ENCODE data around the gene HIVEP1.

Gene HIVEP1

GRCh38 chr6:12158686-12159415, 146.7 kb downstream of the HIVEP1 start:
- TF ChIP-seq CSDC2 (CRISPR knock-in tag; IDR thresholded peaks at IDR 0.05) (no peak), POU6F1 (CRISPR knock-in tag; IDR thresholded peaks at IDR 0.05; ENCODE audit: borderline replicate concordance, low read depth) (no peak), TCF4 (CRISPR knock-in tag; IDR thresholded peaks at IDR 0.05; ENCODE audit: borderline replicate concordance) (no peak), SNAI2 (CRISPR knock-in tag; IDR thresholded peaks at IDR 0.05) (no peak), TOX (CRISPR knock-in tag; IDR thresholded peaks at IDR 0.05; ENCODE audit: borderline replicate concordance) (no peak), CREB5 (CRISPR knock-in tag; IDR thresholded peaks at IDR 0.05; ENCODE audit: low read depth) (no peak), ZNF8 (CRISPR knock-in tag; IDR thresholded peaks at IDR 0.05) (no peak), ZNF565 (CRISPR knock-in tag; conservative IDR thresholded peaks at IDR 0.05; ENCODE audit: low read depth) (no peak), ZFP30 (CRISPR knock-in tag; IDR thresholded peaks at IDR 0.05) (no peak), ZNF70 (CRISPR knock-in tag; IDR thresholded peaks at IDR 0.05) (no peak), ISL1 (CRISPR knock-in tag; IDR thresholded peaks at IDR 0.05) (no peak), PPARA (CRISPR knock-in tag; IDR thresholded peaks at IDR 0.05; ENCODE audit: borderline replicate concordance) (no peak)
- TF ChIP-seq, protein P1, sequence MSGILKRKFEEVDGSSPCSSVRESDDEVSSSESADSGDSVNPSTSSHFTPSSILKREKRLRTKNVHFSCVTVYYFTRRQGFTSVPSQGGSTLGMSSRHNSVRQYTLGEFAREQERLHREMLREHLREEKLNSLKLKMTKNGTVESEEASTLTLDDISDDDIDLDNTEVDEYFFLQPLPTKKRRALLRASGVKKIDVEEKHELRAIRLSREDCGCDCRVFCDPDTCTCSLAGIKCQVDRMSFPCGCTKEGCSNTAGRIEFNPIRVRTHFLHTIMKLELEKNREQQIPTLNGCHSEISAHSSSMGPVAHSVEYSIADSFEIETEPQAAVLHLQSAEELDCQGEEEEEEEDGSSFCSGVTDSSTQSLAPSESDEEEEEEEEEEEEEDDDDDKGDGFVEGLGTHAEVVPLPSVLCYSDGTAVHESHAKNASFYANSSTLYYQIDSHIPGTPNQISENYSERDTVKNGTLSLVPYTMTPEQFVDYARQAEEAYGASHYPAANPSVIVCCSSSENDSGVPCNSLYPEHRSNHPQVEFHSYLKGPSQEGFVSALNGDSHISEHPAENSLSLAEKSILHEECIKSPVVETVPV (CRISPR knock-in tag; IDR thresholded peaks at IDR 0.05): no peak
- ATAC-seq: no peak

- TF ChIP-seq PPARA (CRISPR knock-in tag; IDR thresholded peaks at IDR 0.05; ENCODE audit: borderline replicate concordance): no peak
- no peak for TF ChIP-seq CREB5 (CRISPR knock-in tag; IDR thresholded peaks at IDR 0.05; ENCODE audit: low read depth)
- TF ChIP-seq ESRRG (CRISPR knock-in tag; IDR thresholded peaks at IDR 0.05): no peak
- TF ChIP-seq POU6F1 (CRISPR knock-in tag; IDR thresholded peaks at IDR 0.05; ENCODE audit: borderline replicate concordance, low read depth): no peak
- TF ChIP-seq ZFP30 (CRISPR knock-in tag; IDR thresholded peaks at IDR 0.05): no peak
- no peak for TF ChIP-seq ZNF565 (CRISPR knock-in tag; conservative IDR thresholded peaks at IDR 0.05; ENCODE audit: low read depth)
- ATAC-seq: 0 out of 3 replicates have a peak, but pooled peaks have one; percentile 22
These were observed 148.2 kb downstream of the HIVEP1 start for GRCh38 chr6:12160326-12160725.

- ATAC-seq: no peak
- TF ChIP-seq ZNF70 (CRISPR knock-in tag; IDR thresholded peaks at IDR 0.05): no peak
- no peak for TF ChIP-seq ZNF8 (CRISPR knock-in tag; IDR thresholded peaks at IDR 0.05)
- TF ChIP-seq, protein P2, sequence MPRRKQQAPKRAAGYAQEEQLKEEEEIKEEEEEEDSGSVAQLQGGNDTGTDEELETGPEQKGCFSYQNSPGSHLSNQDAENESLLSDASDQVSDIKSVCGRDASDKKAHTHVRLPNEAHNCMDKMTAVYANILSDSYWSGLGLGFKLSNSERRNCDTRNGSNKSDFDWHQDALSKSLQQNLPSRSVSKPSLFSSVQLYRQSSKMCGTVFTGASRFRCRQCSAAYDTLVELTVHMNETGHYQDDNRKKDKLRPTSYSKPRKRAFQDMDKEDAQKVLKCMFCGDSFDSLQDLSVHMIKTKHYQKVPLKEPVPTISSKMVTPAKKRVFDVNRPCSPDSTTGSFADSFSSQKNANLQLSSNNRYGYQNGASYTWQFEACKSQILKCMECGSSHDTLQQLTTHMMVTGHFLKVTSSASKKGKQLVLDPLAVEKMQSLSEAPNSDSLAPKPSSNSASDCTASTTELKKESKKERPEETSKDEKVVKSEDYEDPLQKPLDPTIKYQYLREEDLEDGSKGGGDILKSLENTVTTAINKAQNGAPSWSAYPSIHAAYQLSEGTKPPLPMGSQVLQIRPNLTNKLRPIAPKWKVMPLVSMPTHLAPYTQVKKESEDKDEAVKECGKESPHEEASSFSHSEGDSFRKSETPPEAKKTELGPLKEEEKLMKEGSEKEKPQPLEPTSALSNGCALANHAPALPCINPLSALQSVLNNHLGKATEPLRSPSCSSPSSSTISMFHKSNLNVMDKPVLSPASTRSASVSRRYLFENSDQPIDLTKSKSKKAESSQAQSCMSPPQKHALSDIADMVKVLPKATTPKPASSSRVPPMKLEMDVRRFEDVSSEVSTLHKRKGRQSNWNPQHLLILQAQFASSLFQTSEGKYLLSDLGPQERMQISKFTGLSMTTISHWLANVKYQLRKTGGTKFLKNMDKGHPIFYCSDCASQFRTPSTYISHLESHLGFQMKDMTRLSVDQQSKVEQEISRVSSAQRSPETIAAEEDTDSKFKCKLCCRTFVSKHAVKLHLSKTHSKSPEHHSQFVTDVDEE (CRISPR knock-in tag; IDR thresholded peaks at IDR 0.05): no peak
- no peak for TF ChIP-seq TCF4 (CRISPR knock-in tag; IDR thresholded peaks at IDR 0.05; ENCODE audit: borderline replicate concordance)
- TF ChIP-seq ZNF565 (CRISPR knock-in tag; conservative IDR thresholded peaks at IDR 0.05; ENCODE audit: low read depth): no peak
- TF ChIP-seq ZFP3 (CRISPR knock-in tag; IDR thresholded peaks at IDR 0.05): no peak
- TF ChIP-seq PPARA (CRISPR knock-in tag; IDR thresholded peaks at IDR 0.05; ENCODE audit: borderline replicate concordance): no peak
- no peak for TF ChIP-seq BACH2 (CRISPR knock-in tag; IDR thresholded peaks at IDR 0.05; ENCODE audit: borderline replicate concordance)
These were observed 150.1 kb downstream of the HIVEP1 start for GRCh38 chr6:12162213-12162612.
